GM19467 (cell line): ENCODE results near the gene OR2T35.

ENCODE experiments used
- ATAC-seq: cut with Tn5 transposase; IDR thresholded peaks from one replicate; pipeline ENCODE4 v1.9.1; 2021; ENCODE audit warnings: mild to moderate bottlenecking, moderate library complexity; ENCODE audit not compliant: unreplicated experiment

OR2T35 gene

GRCh38 chr1:248627971-248628844 is 16.9 kb downstream of the OR2T35 start:
- peak; percentile 90 for ATAC-seq

- ATAC-seq = no peak
These were observed 19.1 kb downstream of the OR2T35 start for GRCh38 chr1:248625971-248626370.

GRCh38 chr1:248625166-248625565 is 19.9 kb downstream of the OR2T35 start:
- no peak for ATAC-seq

GRCh38 chr1:248622570-248623001 is 22.5 kb downstream of the OR2T35 start:
- peak; percentile 91 for ATAC-seq

- ATAC-seq = no peak
These were observed 23.3 kb downstream of the OR2T35 start for GRCh38 chr1:248621770-248622169.

- ATAC-seq = no peak
These were observed 26.2 kb downstream of the OR2T35 start for GRCh38 chr1:248618878-248619277.

- ATAC-seq = no peak
These were observed 27.0 kb downstream of the OR2T35 start for GRCh38 chr1:248618119-248618518.

- ATAC-seq = no peak
These were observed 31.3 kb downstream of the OR2T35 start for GRCh38 chr1:248613742-248614141.

GRCh38 chr1:248611883-248612414 is 33.1 kb downstream of the OR2T35 start:
- ATAC-seq = no peak

GRCh38 chr1:248610301-248610700 is 34.8 kb downstream of the OR2T35 start:
- ATAC-seq = no peak

GRCh38 chr1:248599396-248599795 is 45.7 kb downstream of the OR2T35 start:
- ATAC-seq = no peak

GRCh38 chr1:248597589-248597988 is 47.5 kb downstream of the OR2T35 start, which contains the start of gene OR2T10:
OR2T10 (minus strand) TSS chr1:248597700; CDS start chr1:248593768, 3,932 bp downstream.
- no peak for ATAC-seq

GRCh38 chr1:248596615-248597014 is 48.5 kb downstream of the OR2T35 start:
- no peak for ATAC-seq

GRCh38 chr1:248593226-248593625 is 51.9 kb downstream of the OR2T35 start:
- ATAC-seq = no peak

GRCh38 chr1:248592655-248593054 is 52.4 kb downstream of the OR2T35 start:
- ATAC-seq = no peak

- ATAC-seq = no peak
These were observed 55.0 kb downstream of the OR2T35 start for GRCh38 chr1:248590055-248590454.

GRCh38 chr1:248589334-248589733 is 55.7 kb downstream of the OR2T35 start:
- ATAC-seq = no peak
